Neural cell (in vitro differentiated cells): Measurements from ENCODE around the gene SPATA19.
"Not testable (repeated sequence)": the region's sequence is repeated elsewhere in the genome, so short reads cannot be mapped to it uniquely, and the experiment has no call there.

ENCODE experiments used
- CTCF ChIP-seq: fragments of 450-650 bp; IDR thresholded peaks from 2 replicates; pipeline ENCODE4 v1.5.1; 2014; ENCODE audit warnings: antibody characterized with exemption, mild to moderate bottlenecking, moderate library complexity; ENCODE audit not compliant: poor library complexity, severe bottlenecking
- EP300 ChIP-seq: fragments of 450-650 bp; conservative IDR thresholded peaks from 2 replicates; pipeline ENCODE4 v1.6.1; 2014; ENCODE audit warnings: antibody characterized with exemption, mild to moderate bottlenecking, moderate library complexity; ENCODE audit not compliant: poor library complexity, severe bottlenecking
- POLR2AphosphoS5 ChIP-seq: IDR thresholded peaks from 2 replicates; pipeline ENCODE4 v1.6.1; 2012
- RAD21 ChIP-seq: fragments of 450-650 bp; conservative IDR thresholded peaks from 2 replicates; pipeline ENCODE4 v1.6.1; 2014; ENCODE audit warnings: antibody characterized with exemption, mild to moderate bottlenecking, moderate library complexity
- SMC3 ChIP-seq: fragments of 450-650 bp; conservative IDR thresholded peaks from 2 replicates; pipeline ENCODE4 v1.6.1; 2014; ENCODE audit warnings: antibody characterized with exemption, mild to moderate bottlenecking, moderate library complexity; ENCODE audit not compliant: poor library complexity

DNA sequence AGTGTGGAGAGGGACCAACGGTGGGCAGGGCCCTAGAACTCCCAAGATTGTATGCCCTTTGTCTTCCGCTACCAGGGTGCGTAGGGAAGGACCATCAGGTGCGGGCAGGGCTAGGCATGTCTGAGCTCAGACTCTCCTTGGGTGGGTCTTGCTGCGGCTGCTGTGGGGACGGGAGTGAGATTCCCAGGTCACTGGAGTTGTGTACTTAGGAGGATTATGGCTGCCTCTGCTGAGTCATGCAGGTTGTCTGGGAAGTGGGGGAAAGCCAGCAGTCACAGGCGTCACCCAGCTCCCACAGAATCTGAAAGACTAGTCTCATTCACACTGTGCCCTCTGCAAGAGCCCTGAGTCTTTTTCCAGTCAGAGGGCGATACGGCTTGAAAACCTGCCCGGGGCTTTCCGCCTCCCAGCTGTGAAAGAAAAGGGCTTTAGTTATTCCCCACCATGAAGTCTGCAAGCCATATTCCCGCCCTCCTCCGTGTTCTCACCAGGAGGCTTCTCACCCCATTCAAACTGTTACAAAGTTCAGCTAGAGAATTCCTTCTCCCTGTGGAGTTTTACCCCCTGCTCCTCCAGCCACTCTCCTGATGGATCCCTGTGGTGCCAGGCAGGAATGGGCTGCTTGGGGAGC is 9.1 kb upstream of the SPATA19 start:
- not testable (repeated sequence) for TF ChIP-seq POLR2AphosphoS5, EP300, CTCF, RAD21, SMC3
